ENCODE results near the gene TMEM151B. TPM values are rescaled to one million over a fixed set of nuclear protein-coding genes. Genes with fewer than 3 reads are reported as not detected.
A peak's percentile ranks its signal among the peaks of the same experiment; 100 is the strongest.

TMEM151B gene
- under 1 TPM in 1 of 4 donors, not detected in 3; 0.11 TPM for total RNA-seq

GRCh38 chr6:44269921-44270525 is at the start of gene TMEM151B:
Gene TMEM151B, plus strand, starts transcription at chr6:44270450. Its CDS starts 293 bp downstream, at chr6:44270743.
- Histone ChIP-seq H3K4me1 (peaks cover 0 to under 1% of the 10 kb centered on the region in 2 donors), H3K9me3 (no peaks in the 10 kb centered on the region), H3K4me3 (peak within 1 kb of the TSS in 2 of 4 donors; percentile 28 to 43), H3K27me3 (peaks cover 30 to 40% (median 33%) of the 10 kb centered on the region in 3 donors), H3K27ac (no peak within 1 kb of the TSS), H3K36me3 (no peaks in the 10 kb centered on the region)
- TF ChIP-seq CTCF (IDR thresholded peaks at IDR 0.05 in 4 of 5, conservative IDR thresholded peaks at IDR 0.05 in 1 of 5) (no peak), POLR2A (IDR thresholded peaks at IDR 0.05) (no peak)
- intact Hi-C loops (cut with DNase I; ENCODE audit: low total_unique reads), result loop anchor here (2.0 kb wide), 1 partner anchor 35 kb away; no protein-coding TSS in a partner anchor
- ATAC-seq (no peak), DNase-seq (no peak)
- in situ Hi-C loops (cut with MboI; ENCODE audit: low sequenced_read_pairs in 4 of 4), result loop anchor here in 1 of 4 donors (5.0 kb wide), 1 partner anchor 67 kb away; no protein-coding TSS in a partner anchor

- in situ Hi-C loops (cut with MboI; ENCODE audit: low sequenced_read_pairs in 4 of 4) (no loop called here), intact Hi-C loops (cut with DNase I; ENCODE audit: low total_unique reads) (loop anchor here (1.0 to 5.0 kb wide), 2 partner anchors 13 to 449 kb away; partner anchors contain the start of gene VEGFA)
- Histone ChIP-seq H3K9me3 (no peaks in the 10 kb centered on the region), H3K27me3 (no peaks in the 10 kb centered on the region), H3K27ac (peak overlapping the region; percentile 95 to 99 (median 98)), H3K4me1 (peaks cover 71 to 83% of the 10 kb centered on the region in 2 donors), H3K4me3 (no peak overlapping the region), H3K36me3 (no peaks in the 10 kb centered on the region)
- ATAC-seq (no peak), DNase-seq (no peak)
- TF ChIP-seq POLR2A (IDR thresholded peaks at IDR 0.05) (no peak), CTCF (IDR thresholded peaks at IDR 0.05 in 4 of 5, conservative IDR thresholded peaks at IDR 0.05 in 1 of 5) (no peak)
These were observed 49.3 kb upstream of the TMEM151B start for GRCh38 chr6:44220913-44221290.

GRCh38 chr6:44221291-44221960 is 48.8 kb upstream of the TMEM151B start:
- Histone ChIP-seq H3K36me3 (no peaks in the 10 kb centered on the region), H3K4me3 (peak overlapping the region in 2 of 4 donors; percentile 21 to 62), H3K27ac (peak overlapping the region; percentile 95 to 99 (median 98)), H3K4me1 (peaks cover 71 to 88% of the 10 kb centered on the region in 2 donors), H3K27me3 (no peaks in the 10 kb centered on the region), H3K9me3 (no peaks in the 10 kb centered on the region)
- in situ Hi-C loops (cut with MboI; ENCODE audit: low sequenced_read_pairs in 4 of 4), result no loop called here
- peak; percentile 94 to 96 for DNase-seq
- peak; percentile 51 to 89 (median 72) for TF ChIP-seq CTCF (IDR thresholded peaks at IDR 0.05 in 4 of 5, conservative IDR thresholded peaks at IDR 0.05 in 1 of 5)
- peak; percentile 49 to 58 for TF ChIP-seq POLR2A (IDR thresholded peaks at IDR 0.05)
- peak; percentile 77 to 79 for ATAC-seq
- intact Hi-C loops (cut with DNase I; ENCODE audit: low total_unique reads), result loop anchor here (1.0 to 5.0 kb wide), 2 partner anchors 13 to 449 kb away; partner anchors contain the start of gene VEGFA

- Histone ChIP-seq H3K27me3 (no peaks in the 10 kb centered on the region), H3K36me3 (no peaks in the 10 kb centered on the region), H3K4me1 (peaks cover 71 to 89% of the 10 kb centered on the region in 2 donors), H3K4me3 (peak overlapping the region in 2 of 4 donors; percentile 21 to 62), H3K9me3 (no peaks in the 10 kb centered on the region), H3K27ac (peak overlapping the region; percentile 95 to 99 (median 98))
- no peak for TF ChIP-seq CTCF (IDR thresholded peaks at IDR 0.05 in 4 of 5, conservative IDR thresholded peaks at IDR 0.05 in 1 of 5)
- no peak for TF ChIP-seq POLR2A (IDR thresholded peaks at IDR 0.05)
- DNase-seq (no peak), ATAC-seq (no peak)
- in situ Hi-C loops (cut with MboI; ENCODE audit: low sequenced_read_pairs in 4 of 4) (no loop called here), intact Hi-C loops (cut with DNase I; ENCODE audit: low total_unique reads) (loop anchor here (1.0 to 5.0 kb wide), 2 partner anchors 12 to 450 kb away; partner anchors contain the start of gene VEGFA)
These were observed 48.3 kb upstream of the TMEM151B start for GRCh38 chr6:44221961-44222335.
